GM12878 (cell line): ENCODE measurements around the gene C1QL4. TPM values are rescaled to one million over a fixed set of nuclear protein-coding genes. Genes with fewer than 3 reads are reported as not detected.

Experiments
- ATAC-seq: fragments of 200-7000 bp; cut with Tn5 transposase; 3 replicates; pipeline ENCODE4 v1.9.1; 2020; ENCODE audit warnings: mild to moderate bottlenecking, moderate library complexity
- BruUV-seq: library from RNA; stranded (reverse); fragments of 400-500 nt; replicated peaks from 2 replicates; lab custom pipeline; 2021; lab: Mats Ljungman, UMichigan
- CTCF ChIA-PET: fragments of 300-600 bp; sonication (Branson Sonifier 250); formaldehyde crosslinking; extraction: SDS; loops from one replicate; lab custom pipeline; 2021; ENCODE audit warnings: inconsistent platforms; lab: Yijun Ruan, JAX
- POLR2A ChIA-PET: fragments of 350-600 bp; formaldehyde crosslinking; extraction: SDS; loops from one replicate; lab custom pipeline; 2021; ENCODE audit warnings: inconsistent platforms; lab: Charles Lee
- RAD21 ChIA-PET: fragments of 300-600 bp; sonication (Branson Sonifier 250); formaldehyde crosslinking; loops from one replicate; lab custom pipeline; 2023; ENCODE audit warnings: antibody characterized with exemption; ENCODE audit not compliant: unreplicated experiment; lab: Charles Lee
- SMC1A ChIA-PET: fragments of 300-600 bp; sonication (Branson Sonifier 250); formaldehyde crosslinking; loops from one replicate; lab custom pipeline; 2023; ENCODE audit not compliant: unreplicated experiment, uncharacterized antibody; lab: Charles Lee
- DNase-seq: peaks from one replicate; pipeline ENCODE4 v3.0.0-alpha.2; 2011; ENCODE audit warnings: low read depth, low spot score
- FAIRE-seq: peaks from 3 replicates; lab custom pipeline; 2011; peaks lifted over from hg19 to GRCh38; lab: Jason Lieb, UNC
- H2AFZ ChIP-seq: 2 replicates; pipeline ENCODE4 v1.6.0; 2011; ENCODE audit warnings: low read depth, low read length, control low read depth; ENCODE audit not compliant: control insufficient read depth
- H3K27ac ChIP-seq: 2 replicates; pipeline ENCODE4 v1.5.1; 2011; ENCODE audit warnings: control low read depth; ENCODE audit not compliant: control insufficient read depth, insufficient read depth
- H3K27me3 ChIP-seq, 2 experiments: replicated peaks in 1 of 2; 2 replicates each; pipeline versions ENCODE4 v1.6.0 to v1.6.1; 2011; ENCODE audit warnings: low read length in 1 of 2; ENCODE audit not compliant: control insufficient read depth in 2 of 2, insufficient read depth in 2 of 2
- H3K36me3 ChIP-seq, 2 experiments: 2 replicates each; pipeline ENCODE4 v1.5.1; 2011; ENCODE audit warnings: low read length in 1 of 2; ENCODE audit not compliant: control insufficient read depth in 2 of 2, insufficient read depth in 2 of 2
- H3K4me1 ChIP-seq: 2 replicates; pipeline ENCODE4 v1.6.1; 2011; ENCODE audit warnings: mild to moderate bottlenecking, low read length, moderate library complexity, mixed read lengths; ENCODE audit not compliant: control insufficient read depth, insufficient read depth
- H3K4me2 ChIP-seq: 2 replicates; pipeline ENCODE4 v1.6.0; 2011; ENCODE audit warnings: control low read depth; ENCODE audit not compliant: control insufficient read depth, insufficient read depth
- H3K4me3 ChIP-seq: fragments of 200-600 bp; sonication (generic); 2 replicates; pipeline ENCODE4 v1.5.1; 2016
- H3K79me2 ChIP-seq: 2 replicates; pipeline ENCODE4 v1.6.0; 2011; ENCODE audit warnings: low read length; ENCODE audit not compliant: control insufficient read depth, insufficient read depth
- H3K9ac ChIP-seq: 2 replicates; pipeline ENCODE4 v1.8.0; 2011; ENCODE audit warnings: low read length, control low read depth, mixed read lengths; ENCODE audit not compliant: control insufficient read depth, insufficient read depth
- H3K9me3 ChIP-seq: replicated peaks from 3 replicates; pipeline ENCODE4 v1.5.1; 2011; ENCODE audit warnings: mild to moderate bottlenecking, low read length; ENCODE audit not compliant: control insufficient read depth, insufficient read depth
- H4K20me1 ChIP-seq: 2 replicates; pipeline ENCODE4 v1.6.0; 2011; ENCODE audit not compliant: control insufficient read depth, insufficient read depth
- CHD4 ChIP-seq: fragments of 200-600 bp; sonication (generic); IDR thresholded peaks from 2 replicates; pipeline ENCODE4 v1.6.1; 2016; ENCODE audit warnings: mild to moderate bottlenecking
- GATAD2B ChIP-seq: fragments of 450-650 bp; conservative IDR thresholded peaks from 2 replicates; pipeline ENCODE4 v1.6.1; 2017; ENCODE audit warnings: low read depth, mild to moderate bottlenecking, moderate library complexity
- HCFC1 ChIP-seq: fragments of 150-350 bp; IDR thresholded peaks from 2 replicates; pipeline ENCODE4 v1.6.1; 2014; ENCODE audit warnings: low read length
- MEF2A ChIP-seq: IDR thresholded peaks from 2 replicates; pipeline ENCODE4 v1.6.1; 2011; ENCODE audit warnings: low read depth, mild to moderate bottlenecking, low read length, moderate library complexity; ENCODE audit not compliant: insufficient read depth
- MXI1 ChIP-seq: fragments of 150-350 bp; IDR thresholded peaks from 2 replicates; pipeline ENCODE4 v1.6.1; 2011; ENCODE audit warnings: low read depth, mild to moderate bottlenecking, inconsistent platforms, low read length, improper control_type of control experiment
- NFXL1 ChIP-seq: fragments of 450-650 bp; IDR thresholded peaks from 2 replicates; pipeline ENCODE4 v1.6.1; 2017; ENCODE audit warnings: antibody characterized with exemption, mild to moderate bottlenecking, borderline replicate concordance
- PAX8 ChIP-seq: fragments of 450-650 bp; IDR thresholded peaks from 2 replicates; pipeline ENCODE4 v1.6.1; 2017; ENCODE audit warnings: mild to moderate bottlenecking, moderate library complexity
- PML ChIP-seq: IDR thresholded peaks from 2 replicates; pipeline ENCODE4 v1.6.1; 2012; ENCODE audit warnings: low read length, inconsistent platforms
- POLR2AphosphoS5 ChIP-seq: IDR thresholded peaks from 2 replicates; pipeline ENCODE4 v1.6.1; 2011; ENCODE audit warnings: mild to moderate bottlenecking, low read length, inconsistent platforms
- RCOR1 ChIP-seq: conservative IDR thresholded peaks from 2 replicates; pipeline ENCODE4 v1.6.1; 2012; ENCODE audit warnings: low read depth, low read length, improper control_type of control experiment
- SREBF1 ChIP-seq: IDR thresholded peaks from 2 replicates; pipeline ENCODE4 v1.6.1; 2012; ENCODE audit warnings: mild to moderate bottlenecking, low read length
- TCF12 ChIP-seq: IDR thresholded peaks from 2 replicates; pipeline ENCODE4 v1.6.1; 2011; ENCODE audit warnings: low read depth, mild to moderate bottlenecking, low read length
- WRNIP1 ChIP-seq: IDR thresholded peaks from 2 replicates; pipeline ENCODE4 v1.6.1; 2011; ENCODE audit warnings: low read depth, low read length, improper control_type of control experiment, borderline replicate concordance
- ZNF217 ChIP-seq: fragments of 450-650 bp; IDR thresholded peaks from 2 replicates; pipeline ENCODE4 v1.6.1; 2017; ENCODE audit warnings: antibody characterized with exemption, mild to moderate bottlenecking
- ZNF274 ChIP-seq: IDR thresholded peaks from one replicate; pipeline ENCODE4 v1.8.0; 2011; ENCODE audit not compliant: insufficient read length, insufficient read depth
- WGBS: methylation state at CpG from one replicate; pipeline ENCODE4 v1.1.6; 2016; ENCODE audit warnings: low lambda C conversion rate; ENCODE audit not compliant: insufficient replicate concordance, insufficient coverage; ENCODE audit errors: missing lambda C conversion rate; 5-methylcytosine and 5-hydroxymethylcytosine counted together
- in situ Hi-C: fragments of 300-500 bp; cut with MboI; formaldehyde crosslinking; loops from 9 replicates; pipeline ENCODE4 v1.14.3; 2018; ENCODE audit warnings: mixed read lengths
- intact Hi-C: fragments of 100-400 bp; cut with micrococcal nuclease; formaldehyde crosslinking; loops from one replicate; pipeline ENCODE4 v1.14.2; 2022; ENCODE audit not compliant: unreplicated experiment
- polyA plus RNA-seq, 11 experiments: library from polyadenylated mRNA; depleted of rRNA in 4 of 11; unstranded in 6 of 11; stranded (reverse) in 5 of 11; fragments of >200 nt; fragmentation: Nextera tagmentation in 4 of 11; fragmentation: Illumina TruSeq in 1 of 11; extraction: Ambion mirVana in 4 of 11; extraction: Trizol in 1 of 11; gene quantifications; 1 replicate in 1 of 11; 2 replicates in 10 of 11; pipeline versions ENCODE4 v1.2.1 to v1.2.3, GENCODE V29; 2011 to 2016; ENCODE audit warnings: inconsistent platforms in 2 of 11, missing spikeins in 2 of 11, low read depth in 1 of 11
- total RNA-seq, 4 experiments: library from RNA; depleted of rRNA in 3 of 4; stranded (reverse); fragments of >200 nt in 3 of 4; fragmentation: Illumina TruSeq in 1 of 4; extraction: Trizol in 1 of 4; gene quantifications; 2 replicates each; pipeline versions ENCODE4 v1.2.1 to v1.2.3, GENCODE V29; 2013 to 2021
- TF ChIP-seq, protein P1 (sequence below): fragments of 450-650 bp; IDR thresholded peaks from 2 replicates; pipeline ENCODE4 v1.6.1; 2018; ENCODE audit warnings: borderline replicate concordance, mild to moderate bottlenecking; ENCODE audit not compliant: partially characterized antibody
- TF ChIP-seq, protein P2 (sequence below): fragments of 450-650 bp; IDR thresholded peaks from 2 replicates; pipeline ENCODE4 v1.6.1; 2017; ENCODE audit warnings: mild to moderate bottlenecking
- TF ChIP-seq, protein P3 (sequence below): IDR thresholded peaks from 2 replicates; pipeline ENCODE4 v1.6.1; 2011; ENCODE audit warnings: low read depth, low read length, improper control_type of control experiment, borderline replicate concordance

C1QL4 gene
- total and polyA plus RNA-seq, 10 of the 15 experiments (the other 5 are each of a cell fraction or from before 2014, with no cell fraction given) = 0.05 TPM; not detected in 9

DNA sequence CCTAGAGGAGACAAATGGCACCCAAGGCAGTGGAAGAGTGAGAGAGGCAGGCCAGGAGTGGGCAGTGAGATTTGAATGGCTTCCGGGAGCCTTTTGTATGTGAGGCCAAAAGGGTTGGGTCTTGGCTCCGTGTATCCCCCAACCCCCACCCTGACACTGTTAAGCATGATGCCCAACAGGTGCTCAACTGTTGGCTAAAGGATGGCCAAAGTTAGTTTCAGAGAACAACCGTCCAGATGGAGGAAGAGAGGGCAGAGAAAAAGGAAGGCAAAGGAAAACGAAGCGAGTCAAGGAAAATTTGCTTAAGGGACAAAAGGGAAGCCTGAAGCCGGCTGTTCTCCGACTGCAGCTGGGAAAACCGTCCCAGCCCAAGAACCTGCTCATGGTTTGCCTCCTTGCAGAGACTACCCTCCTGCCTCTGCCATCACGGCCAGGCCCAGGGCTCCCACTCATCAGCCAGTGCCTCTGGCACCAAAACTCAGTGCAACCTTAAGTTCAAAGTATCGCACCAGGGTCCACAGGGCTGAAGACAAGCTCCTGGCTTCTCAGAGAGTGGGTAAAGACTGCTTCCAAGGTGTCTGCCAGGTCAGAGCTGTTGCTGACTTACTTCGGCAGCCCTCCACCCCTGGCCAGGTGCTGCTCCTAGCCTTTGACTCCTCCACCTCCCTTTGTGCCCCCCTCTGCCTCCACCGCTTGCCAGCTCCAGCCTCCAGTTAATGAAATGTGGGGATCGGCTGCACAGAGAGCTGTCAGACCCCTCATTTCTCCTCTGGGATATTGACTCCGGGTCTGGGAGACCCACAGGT is 4.2 kb upstream of the C1QL4 start:
- RAD21 ChIA-PET = interaction anchor here (1.2 to 3.0 kb wide), 6 partner anchors 9 to 173 kb away, joined by 3 to 25 read pairs (median 12); partner anchors contain the start of gene TROAP
- no peak overlapping the region for H3K27ac ChIP-seq
- ATAC-seq = no peak
- intact Hi-C loops = no loop called here
- TF ChIP-seq SREBF1 (no peak), WRNIP1 (no peak), HCFC1 (no peak), MXI1 (no peak), ZNF274 (no peak), PML (no peak), CHD4 (no peak), ZNF217 (no peak), POLR2AphosphoS5 (no peak), GATAD2B (no peak), PAX8 (no peak), NFXL1 (no peak), MEF2A (no peak), RCOR1 (no peak), TCF12 (no peak)
- TF ChIP-seq, protein P1, sequence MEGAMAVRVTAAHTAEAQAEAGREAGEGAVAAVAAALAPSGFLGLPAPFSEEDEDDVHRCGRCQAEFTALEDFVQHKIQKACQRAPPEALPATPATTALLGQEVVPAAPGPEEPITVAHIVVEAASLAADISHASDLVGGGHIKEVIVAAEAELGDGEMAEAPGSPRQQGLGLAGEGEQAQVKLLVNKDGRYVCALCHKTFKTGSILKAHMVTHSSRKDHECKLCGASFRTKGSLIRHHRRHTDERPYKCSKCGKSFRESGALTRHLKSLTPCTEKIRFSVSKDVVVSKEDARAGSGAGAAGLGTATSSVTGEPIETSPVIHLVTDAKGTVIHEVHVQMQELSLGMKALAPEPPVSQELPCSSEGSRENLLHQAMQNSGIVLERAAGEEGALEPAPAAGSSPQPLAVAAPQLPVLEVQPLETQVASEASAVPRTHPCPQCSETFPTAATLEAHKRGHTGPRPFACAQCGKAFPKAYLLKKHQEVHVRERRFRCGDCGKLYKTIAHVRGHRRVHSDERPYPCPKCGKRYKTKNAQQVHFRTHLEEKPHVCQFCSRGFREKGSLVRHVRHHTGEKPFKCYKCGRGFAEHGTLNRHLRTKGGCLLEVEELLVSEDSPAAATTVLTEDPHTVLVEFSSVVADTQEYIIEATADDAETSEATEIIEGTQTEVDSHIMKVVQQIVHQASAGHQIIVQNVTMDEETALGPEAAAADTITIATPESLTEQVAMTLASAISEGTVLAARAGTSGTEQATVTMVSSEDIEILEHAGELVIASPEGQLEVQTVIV = no peak
- TF ChIP-seq, protein P2, sequence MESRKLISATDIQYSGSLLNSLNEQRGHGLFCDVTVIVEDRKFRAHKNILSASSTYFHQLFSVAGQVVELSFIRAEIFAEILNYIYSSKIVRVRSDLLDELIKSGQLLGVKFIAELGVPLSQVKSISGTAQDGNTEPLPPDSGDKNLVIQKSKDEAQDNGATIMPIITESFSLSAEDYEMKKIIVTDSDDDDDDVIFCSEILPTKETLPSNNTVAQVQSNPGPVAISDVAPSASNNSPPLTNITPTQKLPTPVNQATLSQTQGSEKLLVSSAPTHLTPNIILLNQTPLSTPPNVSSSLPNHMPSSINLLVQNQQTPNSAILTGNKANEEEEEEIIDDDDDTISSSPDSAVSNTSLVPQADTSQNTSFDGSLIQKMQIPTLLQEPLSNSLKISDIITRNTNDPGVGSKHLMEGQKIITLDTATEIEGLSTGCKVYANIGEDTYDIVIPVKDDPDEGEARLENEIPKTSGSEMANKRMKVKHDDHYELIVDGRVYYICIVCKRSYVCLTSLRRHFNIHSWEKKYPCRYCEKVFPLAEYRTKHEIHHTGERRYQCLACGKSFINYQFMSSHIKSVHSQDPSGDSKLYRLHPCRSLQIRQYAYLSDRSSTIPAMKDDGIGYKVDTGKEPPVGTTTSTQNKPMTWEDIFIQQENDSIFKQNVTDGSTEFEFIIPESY = no peak
- TF ChIP-seq, protein P3, sequence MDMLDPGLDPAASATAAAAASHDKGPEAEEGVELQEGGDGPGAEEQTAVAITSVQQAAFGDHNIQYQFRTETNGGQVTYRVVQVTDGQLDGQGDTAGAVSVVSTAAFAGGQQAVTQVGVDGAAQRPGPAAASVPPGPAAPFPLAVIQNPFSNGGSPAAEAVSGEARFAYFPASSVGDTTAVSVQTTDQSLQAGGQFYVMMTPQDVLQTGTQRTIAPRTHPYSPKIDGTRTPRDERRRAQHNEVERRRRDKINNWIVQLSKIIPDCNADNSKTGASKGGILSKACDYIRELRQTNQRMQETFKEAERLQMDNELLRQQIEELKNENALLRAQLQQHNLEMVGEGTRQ = no peak
- H3K36me3 ChIP-seq = no peaks in the 10 kb centered on the region
- H3K4me3 ChIP-seq = no peak overlapping the region
- H3K9me3 ChIP-seq = no peaks in the 10 kb centered on the region
- BruUV-seq = no TSS peak
- H4K20me1 ChIP-seq = no peaks in the 10 kb centered on the region; the same call in none of the 2 replicates
- H3K4me1 ChIP-seq = peaks cover 25% of the 10 kb centered on the region
- WGBS = 34% methylated on average over 14 of the region's 14 CpGs
- no peak overlapping the region for H2AFZ ChIP-seq
- no peak for DNase-seq
- no peak for FAIRE-seq
- no peaks in the 10 kb centered on the region for H3K79me2 ChIP-seq
- H3K4me2 ChIP-seq = no peak overlapping the region
- H3K9ac ChIP-seq = no peak overlapping the region
- SMC1A ChIA-PET = interaction anchor here (0.8 to 3.2 kb wide), 6 partner anchors 9 to 239 kb away, joined by 3 to 22 read pairs (median 4); partner anchors contain the start of gene TROAP
- in situ Hi-C loops = no loop called here
- POLR2A ChIA-PET = interaction anchor here (0.6 to 2.1 kb wide), 3 partner anchors 9 to 227 kb away, joined by 4 to 9 read pairs (median 4); partner anchors contain the start of gene TROAP
- H3K27me3 ChIP-seq = peaks cover 24 to 26% of the 10 kb centered on the region in 2 experiments
- CTCF ChIA-PET = interaction anchor here (0.6 to 4.0 kb wide), 12 partner anchors 9 to 195 kb away, joined by 3 to 139 read pairs (median 13); partner anchors contain the start of genes PRPH, SPATS2 and TROAP
